Transverse colon (tissue), 3 donors: ENCODE measurements around the gene PTPRJ.

Experiments
- EP300 ChIP-seq: sonication (generic); formaldehyde crosslinking; IDR thresholded peaks from one replicate; pipeline ENCODE4 v1.6.1; 2017; ENCODE audit warnings: antibody characterized with exemption, low read depth
- POLR2A ChIP-seq: fragments of 450-650 bp; IDR thresholded peaks from one replicate; pipeline ENCODE4 v1.6.1; 2016; ENCODE audit warnings: antibody characterized with exemption, mild to moderate bottlenecking, moderate library complexity
- TF ChIP-seq, protein P1 (sequence below), 5 experiments: fragments of 200-600 bp in 3 of 5; fragments of 450-650 bp in 2 of 5; sonication (generic) in 3 of 5; IDR thresholded peaks; 1 replicate in 2 of 5; 2 replicates in 3 of 5; pipeline ENCODE4 v1.5.1; 2016 to 2017; ENCODE audit warnings: antibody characterized with exemption in 5 of 5, inconsistent platforms in 3 of 5, mild to moderate bottlenecking in 2 of 5, moderate library complexity in 1 of 5

DNA sequence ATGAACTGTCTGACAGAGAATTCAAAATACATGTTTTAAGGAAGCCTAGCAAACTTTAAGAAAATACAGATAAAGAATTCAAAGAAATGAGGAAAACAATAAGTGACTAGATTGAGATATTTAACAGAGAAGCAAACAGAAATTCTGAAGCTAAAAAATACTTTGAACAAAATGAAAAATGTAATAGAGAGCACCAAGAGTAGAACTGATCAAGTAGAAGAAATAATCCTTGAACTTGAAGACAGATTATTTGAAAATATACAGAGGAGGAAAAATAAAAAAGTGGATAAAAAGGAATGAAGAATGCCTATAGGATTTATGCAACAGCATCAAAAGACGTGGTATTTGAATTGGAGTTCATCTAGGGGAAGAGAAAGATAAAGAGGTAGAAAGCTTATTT is 134.4 kb downstream of the PTPRJ start:
- TF ChIP-seq EP300 (no peak), POLR2A (no peak)
- TF ChIP-seq, protein P1, sequence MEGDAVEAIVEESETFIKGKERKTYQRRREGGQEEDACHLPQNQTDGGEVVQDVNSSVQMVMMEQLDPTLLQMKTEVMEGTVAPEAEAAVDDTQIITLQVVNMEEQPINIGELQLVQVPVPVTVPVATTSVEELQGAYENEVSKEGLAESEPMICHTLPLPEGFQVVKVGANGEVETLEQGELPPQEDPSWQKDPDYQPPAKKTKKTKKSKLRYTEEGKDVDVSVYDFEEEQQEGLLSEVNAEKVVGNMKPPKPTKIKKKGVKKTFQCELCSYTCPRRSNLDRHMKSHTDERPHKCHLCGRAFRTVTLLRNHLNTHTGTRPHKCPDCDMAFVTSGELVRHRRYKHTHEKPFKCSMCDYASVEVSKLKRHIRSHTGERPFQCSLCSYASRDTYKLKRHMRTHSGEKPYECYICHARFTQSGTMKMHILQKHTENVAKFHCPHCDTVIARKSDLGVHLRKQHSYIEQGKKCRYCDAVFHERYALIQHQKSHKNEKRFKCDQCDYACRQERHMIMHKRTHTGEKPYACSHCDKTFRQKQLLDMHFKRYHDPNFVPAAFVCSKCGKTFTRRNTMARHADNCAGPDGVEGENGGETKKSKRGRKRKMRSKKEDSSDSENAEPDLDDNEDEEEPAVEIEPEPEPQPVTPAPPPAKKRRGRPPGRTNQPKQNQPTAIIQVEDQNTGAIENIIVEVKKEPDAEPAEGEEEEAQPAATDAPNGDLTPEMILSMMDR (IDR thresholded peaks at IDR 0.05), result no peak
